Middle frontal gyrus (tissue), 1 donor: ENCODE data around the gene JAM3.
A peak's percentile ranks its signal among the peaks of the same experiment; 100 is the strongest.

ENCODE experiments used
- DNase-seq: peaks from one replicate; pipeline ENCODE4 v3.0.0-alpha.2; 2015; ENCODE audit warnings: low spot score; ENCODE audit errors: extremely low spot score

The JAM3 gene

DNA sequence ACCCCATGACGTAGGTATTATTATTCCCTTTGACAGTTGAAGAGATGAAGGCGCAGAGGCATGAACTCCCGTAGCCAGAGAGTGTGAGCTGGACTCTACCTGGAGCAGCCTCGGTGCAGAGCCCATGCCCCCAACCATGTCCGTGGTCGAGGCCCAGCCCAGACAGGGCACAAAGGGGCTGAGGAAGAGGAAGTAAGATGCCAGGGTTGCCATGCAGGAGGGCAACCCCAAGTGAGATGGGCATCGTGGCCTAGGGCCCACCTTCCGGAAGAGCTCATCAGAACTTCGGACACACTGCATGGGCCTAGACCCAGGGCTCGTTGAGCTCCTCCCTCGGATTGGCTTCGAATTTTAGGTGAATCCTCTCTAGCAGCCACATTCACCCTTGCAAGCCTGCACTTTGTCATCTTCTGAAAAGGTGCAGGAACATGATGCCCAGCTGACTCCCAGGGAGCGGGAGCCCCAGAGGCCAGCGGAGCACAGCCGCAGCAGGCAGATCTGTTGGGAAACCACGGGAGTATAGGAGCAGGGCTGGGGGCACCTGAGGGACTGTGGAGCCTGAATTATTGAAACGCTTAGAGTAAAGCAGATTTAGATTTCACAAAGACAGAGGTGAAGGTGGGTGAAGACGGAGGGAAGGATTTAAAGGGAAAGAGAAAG is 29.0 kb upstream of the JAM3 start:
- DNase-seq: no peak

DNA sequence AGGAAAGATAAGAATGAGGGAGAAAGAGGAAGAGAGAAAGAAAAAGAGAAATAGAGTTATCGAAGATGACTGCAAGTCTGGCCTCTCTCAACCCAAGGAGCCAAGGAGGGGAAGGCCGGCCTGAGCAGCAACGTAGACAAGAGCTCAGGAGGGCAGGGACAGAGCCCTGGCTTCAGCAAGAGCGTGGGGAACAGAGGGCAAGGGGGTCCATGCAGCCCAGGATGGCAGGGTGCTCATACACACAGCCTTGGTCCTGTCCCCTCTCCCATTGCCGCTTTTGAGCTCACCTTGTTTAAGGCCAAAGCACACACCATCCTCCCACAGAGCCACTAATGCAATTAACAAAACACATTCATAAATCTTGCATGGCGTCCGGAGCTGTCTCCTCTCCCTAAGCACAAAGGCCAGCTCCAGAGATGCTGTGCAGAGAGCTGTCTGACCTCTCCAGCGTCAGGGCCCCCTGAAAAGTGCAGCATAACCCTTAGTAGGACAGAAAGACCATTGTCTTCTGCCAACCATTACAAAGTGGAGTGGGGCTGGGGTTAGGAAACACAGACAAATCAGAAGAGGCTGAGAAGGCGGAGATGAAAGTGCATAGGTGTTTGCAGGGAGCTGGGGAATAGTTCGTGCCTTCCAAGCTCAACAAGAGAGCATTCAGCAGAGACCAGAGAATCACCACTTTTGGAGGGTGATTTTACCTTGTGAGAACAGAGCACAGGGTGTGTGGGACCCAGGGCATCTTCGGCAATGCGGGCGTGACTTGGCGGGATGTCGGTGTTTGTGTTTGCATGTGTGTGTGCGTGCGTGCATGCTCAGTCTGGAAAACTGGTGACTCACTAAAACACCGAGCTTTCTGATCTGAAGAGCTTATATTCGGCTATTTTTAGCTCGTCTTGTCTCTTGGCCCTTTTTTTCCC is 28.2 kb upstream of the JAM3 start:
- no peak for DNase-seq

DNA sequence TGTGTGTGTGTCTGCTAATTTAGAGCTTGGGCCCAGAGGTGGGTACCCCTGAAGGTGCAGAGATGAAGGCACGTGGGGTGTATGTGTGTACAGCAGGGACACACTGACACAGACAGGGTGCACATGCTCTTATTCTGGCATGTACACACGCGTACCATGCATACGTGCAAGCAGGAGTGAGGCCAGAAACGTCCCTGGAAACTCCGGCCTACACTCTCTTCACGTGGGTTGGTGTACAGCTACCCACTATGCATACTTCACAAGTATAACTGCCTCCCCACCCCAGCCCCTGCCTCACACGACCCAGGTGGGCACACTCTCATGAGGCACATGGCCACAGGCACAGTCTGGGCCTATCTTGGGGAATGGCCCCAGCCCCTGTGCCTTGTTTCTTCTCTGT is 27.5 kb upstream of the JAM3 start:
- no peak for DNase-seq

DNA sequence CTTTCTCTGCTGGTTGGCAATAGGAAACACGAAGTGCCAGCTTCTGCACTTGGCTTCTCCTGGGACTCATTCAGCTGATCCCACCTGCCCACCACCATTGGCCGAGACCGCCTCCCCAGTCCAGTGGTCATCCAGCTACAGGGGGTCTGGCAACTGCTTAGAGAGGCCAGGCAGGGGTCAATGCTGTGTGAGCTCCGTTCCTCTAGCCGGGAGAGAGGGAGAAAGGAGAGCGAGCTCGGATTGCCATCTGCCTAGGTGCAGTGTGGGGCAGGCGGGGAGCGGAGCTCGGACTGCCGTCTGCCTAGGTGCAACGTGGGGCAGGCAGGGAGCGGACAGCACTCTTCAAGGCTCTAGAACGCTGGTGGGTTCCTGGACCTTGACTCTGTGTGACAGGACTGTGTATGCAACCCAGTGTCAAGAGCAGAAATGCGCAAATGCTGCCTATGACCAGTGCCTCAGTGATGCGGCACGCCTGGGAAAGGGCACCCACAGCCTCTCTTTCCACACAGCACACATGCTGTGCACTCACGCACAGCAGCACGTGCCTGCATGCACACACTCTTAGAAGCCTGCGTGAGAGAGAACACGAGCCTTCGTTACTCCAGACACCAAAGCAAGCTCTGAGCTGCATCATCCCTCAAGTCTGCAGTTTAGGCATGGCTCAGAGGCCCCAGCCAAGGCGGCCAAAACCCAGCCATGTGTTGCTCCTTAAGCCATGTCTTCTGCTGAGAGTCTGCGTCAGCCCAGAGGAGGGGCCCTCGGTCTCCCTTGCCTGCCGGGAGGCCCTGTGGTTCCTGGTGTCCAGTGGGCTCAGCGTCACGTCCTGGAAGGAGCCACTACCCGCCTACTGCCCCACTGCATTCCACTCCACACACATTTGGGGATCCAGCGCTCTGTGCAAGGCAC is 26.8 kb upstream of the JAM3 start:
- no peak for DNase-seq

DNA sequence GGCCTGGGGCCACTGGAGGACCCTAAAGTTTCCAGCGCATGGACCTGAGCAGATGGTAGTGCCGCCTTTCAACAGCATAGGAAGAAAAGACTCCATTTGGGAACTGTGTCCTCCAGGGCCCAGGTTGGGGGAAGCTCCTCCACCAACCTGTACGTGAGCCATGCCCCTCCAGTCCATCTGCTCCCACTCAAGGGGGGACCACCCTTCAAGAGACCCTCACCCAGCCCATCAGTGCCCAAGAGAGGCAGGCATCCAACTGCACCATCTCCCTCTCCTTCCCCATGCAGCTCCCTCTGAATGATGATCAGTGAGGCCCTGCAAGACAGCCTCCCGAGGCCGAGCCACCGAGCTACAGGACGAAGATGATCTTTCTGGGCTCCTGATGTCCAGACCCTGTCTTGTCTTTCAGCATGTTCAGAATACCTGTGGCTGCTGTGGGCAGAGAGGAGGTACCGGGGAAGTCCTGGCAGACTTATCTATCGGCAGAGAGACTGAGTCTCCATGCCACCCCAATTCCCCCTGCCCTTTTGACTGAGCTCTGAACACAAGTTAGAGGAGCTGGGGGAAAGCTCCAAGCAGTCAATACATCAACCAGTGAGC is 25.0 kb upstream of the JAM3 start:
- DNase-seq: no peak

DNA sequence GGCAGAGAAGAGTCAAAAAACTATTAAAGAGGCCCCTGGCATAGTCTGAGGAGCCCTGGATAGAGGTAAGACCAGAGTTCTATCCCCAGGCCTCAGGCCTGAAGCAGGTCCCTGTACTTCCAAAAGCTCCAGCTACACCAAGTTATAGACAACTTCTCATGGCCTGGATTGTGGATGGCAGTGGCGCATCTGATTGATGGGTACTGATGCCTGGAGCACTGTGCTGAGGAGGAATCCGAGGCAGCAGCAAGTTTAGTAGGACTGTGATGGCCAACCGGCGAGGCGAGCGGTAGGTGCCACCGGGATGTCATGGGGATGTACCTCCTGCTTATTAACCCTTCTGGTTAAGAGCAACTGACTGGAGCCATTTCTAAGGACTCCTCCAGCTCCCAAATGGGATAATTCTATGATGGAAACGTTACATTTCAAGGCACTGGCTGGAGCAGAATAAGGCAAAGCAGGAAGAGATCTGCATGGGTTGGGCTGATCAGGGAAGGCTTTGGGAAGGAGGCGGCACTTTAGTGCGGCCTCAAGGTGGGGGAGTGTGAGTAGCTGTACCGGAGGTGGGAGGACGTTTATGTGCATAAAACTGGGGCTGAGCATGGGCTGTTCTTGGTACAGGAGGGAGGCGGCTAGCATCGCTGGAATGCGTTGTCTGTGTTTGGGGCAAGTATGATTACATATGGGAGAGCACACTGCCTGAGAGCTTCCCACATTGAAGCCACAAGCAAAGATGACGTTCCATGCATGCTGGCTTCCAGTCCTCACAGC is 24.2 kb upstream of the JAM3 start:
- no peak for DNase-seq

DNA sequence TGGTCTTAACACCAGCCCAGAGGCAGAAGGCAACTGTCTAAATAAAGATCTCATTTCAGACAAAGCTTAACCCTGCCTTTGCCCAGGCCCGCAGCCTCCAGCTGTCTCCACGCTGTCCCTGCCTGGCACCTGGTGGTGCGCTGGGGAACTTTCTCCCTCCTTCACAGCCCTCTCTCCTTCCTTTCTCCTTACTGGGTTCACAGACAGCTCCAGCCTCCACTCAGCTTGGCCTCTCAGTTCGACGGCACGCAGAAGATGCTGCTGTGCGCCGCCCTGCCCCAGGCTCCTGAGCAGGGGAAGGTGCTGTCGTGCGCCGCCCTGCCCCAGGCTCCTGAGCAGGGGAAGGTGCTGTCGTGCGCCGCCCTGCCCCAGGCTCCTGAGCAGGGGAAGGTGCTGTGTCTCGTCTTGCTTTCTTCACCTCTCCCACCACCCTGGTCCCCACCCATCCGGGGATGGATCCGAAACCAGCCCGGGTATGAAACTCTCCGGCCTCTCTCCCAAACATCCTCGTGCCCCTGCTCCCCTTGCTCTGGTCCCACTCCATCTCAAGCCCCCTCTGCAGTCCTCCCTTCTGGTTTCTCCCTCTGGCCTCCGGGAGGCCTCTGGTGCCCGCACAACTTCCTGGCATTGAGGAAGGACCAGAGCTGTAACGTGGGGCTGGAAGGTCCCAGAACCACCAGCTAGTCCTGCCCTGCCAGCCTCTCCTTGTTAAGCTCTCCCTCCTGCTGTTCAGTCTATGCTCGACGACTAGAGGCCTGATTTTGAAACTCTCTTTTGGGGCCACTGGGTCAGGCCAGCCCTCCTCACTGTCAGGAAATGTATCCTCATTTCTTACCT is 22.9 kb upstream of the JAM3 start:
- DNase-seq: no peak

DNA sequence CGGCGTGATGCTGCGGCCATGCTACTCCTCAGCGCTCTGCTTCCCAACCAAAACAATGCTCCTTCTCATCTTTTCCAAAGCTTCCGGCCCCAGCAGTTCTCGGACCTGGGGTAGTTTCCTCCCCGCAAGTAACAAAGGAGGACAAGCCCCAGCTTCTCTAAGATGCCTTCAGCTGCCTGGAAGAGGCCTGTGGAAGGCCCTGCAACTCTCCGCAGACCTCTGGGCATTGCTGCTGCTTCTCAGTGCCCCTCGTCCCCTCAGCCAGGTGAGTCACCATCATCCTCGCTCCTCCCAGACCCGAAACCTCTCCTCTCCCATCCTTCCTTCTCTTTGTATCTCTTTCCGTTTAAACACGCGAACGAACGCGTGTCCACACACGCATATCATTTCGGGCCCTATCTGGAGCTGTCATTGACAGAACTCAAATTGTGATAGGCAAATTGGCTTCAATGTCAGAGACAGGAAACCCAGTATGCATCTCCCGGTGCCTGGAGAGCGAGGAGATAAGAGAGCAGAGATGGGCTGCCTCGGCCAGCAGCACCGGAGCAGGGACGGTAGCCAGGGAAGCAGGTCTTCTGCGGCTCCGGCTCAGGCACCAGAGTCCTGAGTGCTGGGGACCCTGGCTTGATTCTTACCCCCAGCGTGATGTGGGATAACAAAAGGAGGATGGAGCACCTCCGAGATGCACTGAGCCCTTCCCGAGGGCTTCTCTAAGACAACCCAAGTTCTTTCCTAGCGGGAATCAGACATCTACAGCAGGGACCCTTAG is 22.0 kb upstream of the JAM3 start:
- DNase-seq: no peak

DNA sequence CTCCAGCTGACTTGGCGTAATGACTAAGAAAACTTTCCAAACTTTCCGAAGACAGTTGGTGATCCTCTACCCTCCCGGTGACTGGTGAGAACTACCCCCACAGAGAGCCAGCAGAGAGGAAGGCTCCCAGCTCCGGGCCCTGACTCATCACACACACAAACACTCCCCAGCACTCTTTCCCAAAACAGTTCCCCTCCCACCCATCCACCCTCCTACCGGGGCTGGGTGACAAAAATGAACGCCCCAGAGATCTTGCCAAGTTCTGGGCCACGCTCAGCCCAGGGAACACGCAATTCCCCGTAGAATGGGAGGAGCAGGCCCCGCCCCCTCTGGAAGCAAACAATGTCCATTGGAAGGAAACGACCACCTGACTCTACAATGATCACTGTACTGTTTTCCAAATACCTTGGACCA is 21.3 kb upstream of the JAM3 start:
- no peak for DNase-seq

DNA sequence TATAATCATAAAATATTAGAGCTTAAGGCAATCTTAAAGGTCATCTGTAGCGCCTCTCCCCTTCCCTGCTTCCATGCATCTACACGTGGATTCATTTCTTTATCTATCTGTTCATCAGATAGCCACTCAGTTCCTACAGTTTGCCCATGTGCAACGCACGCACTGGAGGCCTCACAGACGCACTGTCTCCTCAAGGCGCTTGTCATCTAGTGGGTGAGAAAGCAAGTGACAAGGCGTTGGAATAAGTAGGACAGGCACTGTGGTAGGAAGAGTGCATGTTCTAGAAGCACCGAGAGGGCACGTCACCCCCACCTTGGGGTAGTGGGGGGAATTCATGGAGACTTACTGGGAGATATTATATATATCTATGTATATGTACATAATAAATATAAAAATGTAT is 20.8 kb upstream of the JAM3 start:
- no peak for DNase-seq

DNA sequence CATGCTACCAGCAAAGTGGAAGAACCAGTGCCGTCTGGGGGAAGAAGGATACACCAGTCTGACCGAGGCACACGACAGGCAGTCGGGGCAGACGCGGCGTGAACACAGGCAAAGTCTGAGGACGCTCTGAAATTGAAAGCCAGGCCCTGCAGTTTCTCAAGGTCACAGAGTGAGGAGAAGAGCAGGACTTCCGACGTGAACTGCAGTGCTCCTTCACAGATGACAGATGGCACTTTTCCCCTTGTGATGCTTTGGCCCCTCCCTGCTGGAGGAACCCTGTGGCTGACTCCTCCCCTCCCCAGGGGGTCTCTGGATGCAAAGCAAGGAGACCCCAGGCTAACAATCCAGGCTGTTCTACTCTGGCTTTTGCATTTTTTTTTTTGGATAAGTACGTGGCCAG is 19.6 kb upstream of the JAM3 start:
- DNase-seq: no peak

DNA sequence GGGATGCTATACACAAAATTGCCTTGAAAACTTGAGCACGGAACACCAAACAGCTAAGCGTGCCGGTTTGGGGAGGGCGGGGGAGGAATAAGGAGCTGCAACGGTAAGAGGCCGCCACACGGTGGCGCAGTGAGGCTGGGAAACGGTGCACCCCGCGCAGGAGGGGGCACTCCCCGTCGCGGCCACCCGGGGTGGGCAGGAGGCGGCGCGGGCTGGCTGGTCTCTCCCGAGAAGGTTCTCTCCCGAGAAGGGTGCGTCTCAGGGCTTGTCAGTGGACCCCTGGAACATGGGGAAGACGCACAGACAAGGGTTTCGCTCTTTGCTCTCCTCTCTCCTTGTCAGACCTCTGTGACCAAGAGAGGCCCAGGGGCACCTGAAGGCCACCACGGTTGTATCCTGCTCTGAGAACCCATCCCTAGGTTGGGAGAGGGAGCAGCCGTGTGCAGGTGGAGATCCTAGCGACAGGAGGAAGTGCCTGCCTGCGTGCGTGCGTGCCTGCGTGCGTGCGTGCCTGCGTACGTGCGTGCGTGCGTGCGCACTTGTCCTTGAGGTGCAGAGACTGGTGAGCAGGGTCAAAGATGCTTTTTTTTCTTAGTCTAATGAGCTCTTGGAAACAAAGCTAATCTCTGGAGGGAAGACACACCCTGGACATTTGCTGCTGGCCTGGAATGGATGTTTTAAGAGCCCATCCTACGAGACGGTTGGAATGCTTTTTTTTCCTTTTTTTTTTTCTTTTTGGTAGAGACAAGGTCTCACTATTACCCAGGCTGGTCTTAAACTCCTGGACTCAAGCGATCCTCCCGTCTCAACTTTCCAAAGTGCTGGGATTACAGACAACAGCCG is 18.1 kb upstream of the JAM3 start:
- DNase-seq: peak; percentile 63

DNA sequence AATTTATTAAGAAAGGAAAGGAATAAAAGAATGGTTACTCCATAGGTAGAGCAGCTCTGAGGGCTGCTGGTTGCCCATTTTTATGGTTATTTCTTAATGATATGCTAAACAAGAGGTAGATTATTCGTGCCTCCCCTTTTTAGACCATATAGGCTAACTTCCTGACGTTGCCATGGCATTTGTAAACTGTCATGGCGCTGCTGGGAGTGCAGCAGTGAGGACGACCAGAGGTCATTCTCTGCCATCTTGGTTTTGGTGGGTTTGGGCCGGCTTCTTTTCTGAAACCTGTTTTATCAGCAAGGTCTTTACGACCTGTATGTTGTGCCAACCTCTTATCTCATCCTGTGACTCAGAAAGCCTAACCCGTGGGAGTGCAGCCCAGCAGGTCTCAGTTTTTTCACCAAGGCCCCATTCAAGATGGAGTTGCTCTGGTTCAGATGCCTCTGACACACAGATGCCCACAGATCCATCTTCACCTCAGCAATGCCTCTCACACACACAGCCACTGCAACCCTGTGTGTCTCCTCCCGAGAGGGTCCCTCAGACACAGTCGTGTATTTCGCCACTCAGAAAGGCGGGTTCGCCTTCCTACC is 16.4 kb upstream of the JAM3 start:
- DNase-seq: no peak

DNA sequence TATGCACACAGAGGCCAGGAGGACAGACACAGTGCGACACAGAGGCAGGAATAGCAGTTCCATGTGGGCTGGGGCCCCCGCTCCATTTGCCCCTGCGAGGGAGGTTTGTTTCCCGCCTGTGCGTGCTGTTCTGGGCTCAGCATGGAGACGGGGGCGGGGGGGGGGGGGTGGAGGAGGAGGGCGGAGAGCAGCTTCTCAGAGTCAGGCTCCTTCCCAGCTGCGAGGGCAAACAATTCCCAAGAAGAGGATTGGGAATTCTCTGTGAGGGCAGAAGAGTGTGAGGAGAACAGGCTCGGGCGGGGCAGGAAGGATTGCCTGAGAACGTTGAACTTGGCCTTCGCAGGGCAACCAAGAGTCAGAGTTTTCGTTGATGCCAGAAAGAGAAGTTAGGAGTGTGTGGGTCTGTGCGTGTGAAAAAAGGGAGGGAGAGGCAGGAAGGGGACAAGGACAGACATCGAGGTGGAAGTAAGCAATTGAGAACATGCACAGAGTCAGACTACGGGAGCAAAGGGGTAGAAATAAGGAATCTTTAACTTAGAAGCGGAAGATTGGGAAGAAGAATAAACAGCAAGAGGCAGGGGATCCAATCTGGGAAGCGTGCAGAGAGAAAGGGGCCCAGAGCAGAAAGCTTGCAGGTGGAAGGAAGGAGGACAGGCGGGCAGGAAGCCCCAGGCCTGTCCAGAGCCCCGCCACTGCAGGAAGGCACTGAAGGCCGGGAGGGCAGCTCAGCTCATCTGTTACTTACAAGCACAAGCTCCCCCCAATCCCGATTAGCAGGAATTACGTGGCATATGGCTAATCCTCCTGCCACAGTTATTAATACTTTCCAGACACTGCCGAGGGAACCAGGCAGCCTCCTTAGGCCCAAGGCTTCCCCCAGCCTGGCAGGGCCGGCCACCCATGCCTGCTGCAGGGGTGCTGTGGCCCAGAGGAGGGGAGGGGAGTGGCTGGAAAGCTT is 15.6 kb upstream of the JAM3 start:
- no peak for DNase-seq

DNA sequence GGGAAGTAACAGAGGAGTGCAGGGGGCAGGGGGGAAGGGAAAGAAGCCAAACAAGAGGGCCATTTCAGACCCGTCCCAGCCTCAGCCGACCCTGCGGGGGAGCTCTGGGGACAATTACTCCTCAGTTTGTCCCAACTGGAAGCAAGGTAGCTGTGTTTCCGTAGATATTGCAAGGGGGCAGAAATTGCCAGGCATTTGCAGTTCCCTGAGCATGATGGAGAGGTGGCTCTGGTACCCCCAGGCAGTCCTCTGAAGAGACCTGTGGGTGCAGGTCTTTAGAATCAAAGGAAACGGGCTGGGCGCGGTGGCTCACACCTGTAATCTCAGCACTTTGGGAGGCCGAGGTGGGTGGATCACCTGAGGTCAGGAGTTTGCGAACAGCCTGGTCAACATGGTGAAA is 13.8 kb upstream of the JAM3 start:
- no peak for DNase-seq

DNA sequence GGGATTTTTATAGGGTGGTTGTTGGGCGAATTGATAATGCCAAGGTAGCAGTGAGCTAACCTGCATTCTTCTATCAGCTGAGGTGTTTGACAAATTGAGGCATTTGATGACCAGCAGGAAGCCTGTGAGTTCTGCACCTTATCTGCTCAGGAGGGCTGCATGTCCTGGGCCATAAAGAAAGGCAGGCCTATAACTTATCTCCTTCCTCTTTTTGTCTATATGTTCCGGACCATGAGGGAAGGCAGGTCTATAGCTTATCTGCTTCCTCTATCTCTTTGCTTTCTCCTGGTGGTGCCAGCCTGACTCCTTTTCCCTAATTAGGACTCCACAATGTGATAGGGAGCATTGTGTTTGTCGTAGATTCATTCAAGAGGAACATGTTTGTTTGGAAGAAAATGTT is 8.6 kb upstream of the JAM3 start:
- no peak for DNase-seq
